Measurements from ENCODE around the gene DERL2.
A peak's percentile ranks its signal among the peaks of the same experiment; 100 is the strongest.

The DERL2 gene

DNA sequence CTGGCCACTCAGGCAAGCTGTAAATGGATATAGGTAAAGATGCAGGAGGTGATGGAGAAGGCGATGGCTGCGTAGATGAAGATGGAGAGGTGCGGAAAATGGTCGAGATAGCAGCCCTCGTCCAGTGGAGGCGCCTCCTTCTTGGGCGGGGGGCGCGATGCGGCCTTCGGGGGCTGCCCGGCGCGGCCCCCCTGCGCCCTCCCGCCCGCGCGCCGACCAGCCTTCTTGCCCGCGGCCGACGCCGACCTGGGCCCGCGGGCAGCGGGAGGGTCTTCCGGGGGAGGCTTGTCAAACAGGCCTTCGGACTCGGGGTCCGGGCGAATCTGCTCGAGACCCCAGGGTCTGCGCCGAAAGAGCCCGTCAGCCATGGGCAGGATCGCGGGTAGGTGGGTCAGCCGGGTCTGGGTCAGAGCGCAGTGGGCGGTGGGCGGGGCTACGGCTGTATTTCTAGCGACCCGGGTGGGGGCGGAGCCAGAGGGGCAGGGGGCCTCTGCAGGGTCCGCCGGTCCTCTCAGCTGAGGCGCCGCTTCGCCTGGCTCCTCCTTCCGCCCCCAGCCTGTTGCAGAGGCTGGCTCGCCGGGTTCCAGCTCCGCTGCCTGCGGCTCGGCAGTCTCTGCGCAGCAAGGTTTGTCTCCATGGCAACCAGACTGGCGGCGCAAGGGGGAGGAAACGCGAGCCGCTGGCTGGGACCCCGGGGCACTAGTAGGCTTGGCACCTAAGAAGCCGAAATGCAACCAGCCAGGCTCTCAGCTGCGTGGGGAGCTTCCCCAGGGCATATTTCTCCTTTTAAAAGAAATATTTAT is 14.8 kb upstream of the DERL2 start:
- DNase-seq: no peak

DNA sequence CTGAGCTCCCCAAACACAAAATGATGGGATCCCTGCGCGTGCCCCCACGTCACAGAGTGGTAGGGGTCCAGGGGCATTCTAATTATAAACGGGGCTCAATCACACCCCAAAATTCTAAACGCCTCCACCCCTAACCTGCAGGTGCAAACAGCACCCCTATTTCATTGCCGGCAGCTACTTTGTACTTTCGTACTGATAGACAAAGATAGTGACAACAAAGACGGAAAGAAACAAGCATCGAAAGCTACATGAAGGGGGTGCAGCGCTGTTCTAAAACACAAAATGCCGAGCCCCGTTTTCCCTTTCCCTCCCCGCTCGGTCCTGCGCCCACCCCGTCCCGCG is 14.2 kb upstream of the DERL2 start:
- DNase-seq: no peak

DNA sequence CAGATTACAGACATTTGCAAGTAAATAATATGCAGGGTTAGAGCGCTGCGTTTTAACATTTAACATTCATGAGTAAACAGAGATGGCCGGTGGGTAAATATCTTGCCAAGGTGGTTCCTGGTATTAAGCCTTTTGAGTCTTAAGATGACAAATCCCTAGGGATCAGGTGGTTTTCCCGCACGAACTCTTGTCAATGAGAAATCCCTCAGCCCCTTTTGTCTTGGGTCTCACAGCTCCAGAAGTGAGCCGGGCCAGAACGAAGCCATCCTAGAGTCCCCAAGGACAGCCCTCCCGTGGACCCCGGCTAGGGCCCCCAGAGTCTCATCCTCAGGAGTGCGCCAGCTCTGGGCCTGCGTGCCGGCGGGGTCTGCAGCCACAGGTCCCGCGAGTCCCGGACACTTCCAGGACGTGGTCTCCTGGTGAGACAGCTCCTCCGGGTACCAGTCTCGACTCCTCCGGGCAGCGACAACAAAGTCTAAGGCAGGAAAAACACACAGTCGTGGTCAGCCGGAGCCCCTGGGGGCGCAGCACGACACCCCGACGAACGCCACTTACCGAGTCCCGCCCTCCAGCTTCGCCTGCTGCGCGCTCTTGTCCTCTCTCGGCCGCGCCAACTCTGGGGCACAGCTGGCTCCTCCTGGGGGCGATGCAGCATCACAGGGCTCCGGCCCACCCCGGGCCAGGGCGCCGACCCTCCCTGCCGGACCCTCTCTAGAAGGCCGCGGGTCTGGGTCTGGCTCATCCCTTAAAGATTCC is 13.7 kb upstream of the DERL2 start:
- DNase-seq: no peak

DNA sequence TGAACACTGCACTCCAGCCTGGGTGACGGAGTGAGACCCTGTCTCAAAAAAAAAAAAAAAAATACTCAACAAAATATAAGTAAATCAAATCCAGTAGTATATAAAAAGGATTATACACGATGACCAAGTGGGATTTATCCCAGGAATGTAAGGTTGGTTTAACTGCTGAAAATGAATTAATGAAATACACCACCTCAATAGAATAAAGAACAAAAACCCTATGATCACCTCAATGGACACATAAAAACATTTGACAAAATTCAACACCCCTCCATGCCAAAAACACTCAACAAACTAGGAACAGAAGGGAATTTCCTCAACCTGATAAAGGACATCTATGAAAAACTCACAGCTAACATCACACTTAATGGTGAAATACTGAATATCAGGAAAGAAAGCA is 7.0 kb upstream of the DERL2 start:
- DNase-seq: no peak

DNA sequence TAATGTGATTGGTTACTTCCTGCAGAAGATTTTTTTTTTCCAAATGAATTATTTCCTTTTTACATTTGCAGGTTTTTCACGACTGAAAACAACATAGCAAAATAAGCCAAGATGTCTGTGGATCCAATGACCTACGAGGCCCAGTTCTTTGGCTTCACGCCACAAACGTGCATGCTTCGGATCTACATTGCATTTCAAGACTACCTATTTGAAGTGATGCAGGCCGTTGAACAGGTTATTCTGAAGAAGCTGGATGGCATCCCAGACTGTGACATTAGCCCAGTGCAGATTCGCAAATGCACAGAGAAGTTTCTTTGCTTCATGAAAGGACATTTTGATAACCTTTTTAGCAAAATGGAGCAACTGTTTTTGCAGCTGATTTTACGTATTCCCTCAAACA is 2.8 kb upstream of the DERL2 start:
- DNase-seq: no peak

DNA sequence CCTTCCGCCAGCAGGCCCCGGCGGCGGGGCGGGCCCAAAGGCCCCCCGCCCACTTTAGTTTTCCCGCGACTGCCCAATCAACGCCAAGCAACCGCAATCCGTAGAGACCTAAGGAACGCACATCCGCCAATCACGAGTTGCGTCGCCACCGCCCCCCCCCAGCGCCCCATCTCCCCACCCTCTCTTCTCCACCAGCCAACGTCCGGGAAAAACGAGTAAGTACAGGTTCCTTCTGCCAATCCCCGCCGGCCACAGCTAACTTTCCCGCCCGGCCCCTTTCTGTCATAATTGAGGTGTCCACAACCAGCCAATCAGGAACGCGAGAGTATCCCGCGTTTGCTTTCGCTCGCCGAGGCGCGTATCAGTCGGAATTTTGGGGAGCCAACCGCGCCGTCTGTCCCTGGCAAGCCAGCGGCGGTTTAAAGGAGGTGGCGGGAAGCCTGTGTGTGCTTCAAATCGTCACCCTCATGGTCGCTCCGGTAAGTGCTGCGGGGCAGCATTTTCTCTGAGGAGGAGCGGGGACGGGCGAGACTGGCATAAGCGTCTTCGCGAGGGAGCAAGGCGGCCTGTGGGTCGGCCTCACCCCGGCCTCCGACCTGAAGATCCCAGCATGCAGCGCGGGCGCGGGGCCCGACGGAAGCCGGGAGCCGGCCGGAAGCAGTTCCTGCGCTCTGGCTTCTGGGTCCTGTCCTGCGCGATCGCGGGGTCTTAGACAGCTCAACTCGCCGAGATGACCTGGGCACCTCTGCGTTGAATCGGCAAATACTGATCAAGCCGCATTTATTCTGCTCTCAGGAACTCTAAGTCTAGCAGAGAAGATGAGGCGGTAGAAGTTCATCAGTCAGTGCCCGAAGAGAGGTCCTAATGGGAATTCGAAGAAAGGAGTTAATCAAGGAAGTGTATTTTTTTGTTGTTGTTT is 487 bp upstream of the DERL2 start, which contains the start of gene MIS12:
Gene MIS12, plus strand, starts transcription at position 361 of the 919 bp plus-strand sequence. CDS start 2,297 bp downstream, outside the sequence.
- peak; percentile 72 for DNase-seq

DNA sequence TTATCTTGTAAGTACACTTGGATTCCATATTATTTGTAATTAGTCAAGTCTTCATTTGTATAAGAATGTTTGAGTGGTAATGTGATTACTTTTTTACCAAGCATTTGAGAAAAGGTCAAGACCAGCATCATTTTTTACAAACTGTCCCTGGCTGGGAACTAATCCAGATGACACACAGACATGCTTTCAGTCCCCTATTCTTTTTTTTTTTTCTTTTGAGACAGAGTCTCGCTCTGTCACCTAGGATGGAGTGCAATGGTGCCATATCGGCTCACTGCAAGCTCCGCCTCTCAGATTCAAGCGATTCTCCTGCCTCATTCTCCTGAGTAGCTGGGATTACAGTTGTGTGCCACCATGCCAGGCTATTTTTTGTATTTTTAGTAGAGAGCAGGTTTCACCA is 4.5 kb downstream of the DERL2 start:
- DNase-seq: no peak

DNA sequence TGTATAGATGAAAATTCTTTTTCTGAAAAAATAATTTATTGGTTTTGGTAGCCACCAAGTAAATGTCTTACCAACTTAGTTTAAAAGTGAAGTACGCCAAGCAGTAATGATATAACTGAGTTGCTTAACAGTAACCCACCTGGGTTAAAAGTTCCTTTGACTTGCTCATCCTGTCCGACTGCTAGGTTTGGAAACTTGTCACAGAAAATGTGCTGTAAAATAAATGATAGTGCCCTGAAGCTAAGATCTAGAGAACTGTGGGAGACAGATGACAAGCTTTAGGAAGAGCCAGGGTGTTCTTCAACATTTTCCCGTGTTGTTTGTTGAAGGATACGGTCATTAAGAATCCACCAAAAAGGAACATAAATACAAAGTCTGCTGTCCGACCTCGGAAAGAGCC is 5.0 kb downstream of the DERL2 start:
- no peak for DNase-seq

DNA sequence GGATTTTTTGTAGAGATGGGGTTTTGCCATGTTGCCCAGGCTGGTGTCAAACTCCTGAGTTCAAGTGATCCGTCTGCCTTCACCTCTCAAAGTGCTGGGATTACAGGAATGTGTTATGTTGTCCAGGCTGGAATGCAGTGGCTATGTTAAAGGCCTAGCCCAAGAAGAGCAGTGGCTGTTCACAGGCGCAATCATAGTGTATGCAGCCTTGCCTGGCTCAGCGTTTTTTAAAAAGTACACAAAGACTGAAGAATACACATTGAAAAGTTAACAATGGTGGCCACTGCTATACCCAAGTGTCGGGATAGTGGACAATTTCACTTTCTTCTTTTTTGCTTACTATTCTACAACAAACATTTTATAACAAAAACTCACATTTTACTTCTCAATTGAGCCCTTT is 7.0 kb downstream of the DERL2 start:
- no peak for DNase-seq

DNA sequence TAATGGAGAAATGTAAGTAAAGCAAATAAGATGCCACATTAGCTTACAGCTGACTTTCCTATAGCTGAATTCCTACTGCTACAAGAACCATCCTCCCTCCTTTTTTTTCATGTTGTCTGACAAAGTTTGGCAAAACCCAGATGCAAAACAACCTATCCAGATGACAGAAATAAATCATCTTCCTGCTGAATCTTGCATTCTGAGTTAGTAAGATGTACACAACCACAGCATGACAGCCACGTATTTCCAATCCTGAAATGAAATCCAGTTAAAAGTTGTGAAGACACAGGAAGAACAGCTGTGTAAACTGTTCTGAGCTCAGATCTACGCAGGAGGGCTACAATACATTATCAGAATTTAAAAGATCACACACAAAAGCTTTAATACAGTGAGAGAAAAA is 12.1 kb downstream of the DERL2 start:
- no peak for DNase-seq

DNA sequence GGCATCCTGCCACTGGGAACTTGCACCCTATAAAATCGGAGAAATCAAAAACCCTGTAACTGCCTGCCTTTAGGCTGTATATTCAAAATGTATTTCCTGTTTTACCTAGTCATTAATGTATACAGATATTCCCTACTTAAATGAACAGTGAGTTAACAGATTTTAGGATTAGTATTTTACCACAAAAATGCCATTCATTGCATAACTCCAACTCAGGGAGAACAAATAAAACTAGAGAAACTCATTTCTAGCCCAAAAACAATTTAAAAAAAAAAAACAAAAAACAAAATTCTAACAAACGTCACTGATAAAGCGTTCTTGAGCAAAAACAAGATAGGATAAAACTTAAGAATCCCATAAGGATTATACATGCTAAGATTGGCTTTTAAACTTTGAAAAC is 13.5 kb downstream of the DERL2 start:
- DNase-seq: no peak

DNA sequence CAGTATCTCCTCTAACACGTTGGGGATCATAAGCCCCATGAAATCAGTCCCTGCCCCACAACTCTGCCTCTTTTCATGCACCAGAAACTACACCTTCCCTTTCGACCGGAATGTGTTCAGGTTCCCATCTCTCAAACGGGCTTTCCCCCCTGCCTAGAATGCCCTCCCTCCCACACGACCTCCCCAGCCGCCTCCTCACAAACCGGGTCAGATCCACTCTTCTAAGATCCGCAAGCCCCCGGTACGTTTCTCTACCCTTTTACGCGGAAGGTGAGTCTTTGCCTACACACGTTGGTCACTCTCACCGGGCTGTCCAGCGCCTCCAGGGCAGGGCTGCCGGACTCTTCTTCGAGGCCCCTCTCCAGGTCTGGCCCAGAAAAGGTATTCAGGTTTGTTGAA is 17.9 kb downstream of the DERL2 start:
- DNase-seq: no peak

DNA sequence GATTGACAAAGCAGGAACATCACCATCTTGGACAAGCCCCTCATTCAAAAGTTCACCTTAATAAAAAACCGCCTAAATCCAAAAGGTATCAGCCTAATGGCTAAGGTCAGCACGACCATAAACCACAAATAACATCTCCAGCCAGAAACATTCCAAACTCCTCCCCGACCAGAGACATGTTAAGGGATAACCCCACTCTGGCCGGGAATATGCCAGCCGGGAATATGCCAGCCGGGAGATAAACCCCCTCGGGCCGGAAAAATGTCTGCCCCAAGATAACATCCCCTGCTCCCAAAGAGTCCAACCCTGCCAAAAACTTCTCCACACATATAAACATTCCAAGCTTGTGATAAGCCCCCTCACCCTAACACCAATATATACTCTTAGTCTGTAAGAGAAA is 18.6 kb downstream of the DERL2 start:
- no peak for DNase-seq

DNA sequence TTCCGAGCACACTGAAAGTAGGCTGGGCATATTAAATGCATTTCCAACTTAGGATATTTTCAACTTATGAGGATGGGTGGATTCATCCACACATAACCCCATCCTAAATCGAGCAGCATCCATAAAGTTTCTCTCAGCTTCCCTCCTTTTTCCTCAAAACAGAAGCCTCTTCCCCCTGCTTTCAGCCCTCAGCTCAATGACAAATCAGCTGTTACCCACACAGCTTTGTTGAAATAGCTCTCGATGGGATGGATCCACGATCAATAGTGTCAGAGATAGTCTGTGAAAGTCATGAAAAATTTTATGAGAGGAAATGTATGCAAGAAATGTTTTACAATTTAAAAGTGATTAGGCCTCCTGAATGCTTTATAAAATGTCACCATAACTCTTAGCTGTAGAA is 19.7 kb downstream of the DERL2 start:
- DNase-seq: no peak

DNA sequence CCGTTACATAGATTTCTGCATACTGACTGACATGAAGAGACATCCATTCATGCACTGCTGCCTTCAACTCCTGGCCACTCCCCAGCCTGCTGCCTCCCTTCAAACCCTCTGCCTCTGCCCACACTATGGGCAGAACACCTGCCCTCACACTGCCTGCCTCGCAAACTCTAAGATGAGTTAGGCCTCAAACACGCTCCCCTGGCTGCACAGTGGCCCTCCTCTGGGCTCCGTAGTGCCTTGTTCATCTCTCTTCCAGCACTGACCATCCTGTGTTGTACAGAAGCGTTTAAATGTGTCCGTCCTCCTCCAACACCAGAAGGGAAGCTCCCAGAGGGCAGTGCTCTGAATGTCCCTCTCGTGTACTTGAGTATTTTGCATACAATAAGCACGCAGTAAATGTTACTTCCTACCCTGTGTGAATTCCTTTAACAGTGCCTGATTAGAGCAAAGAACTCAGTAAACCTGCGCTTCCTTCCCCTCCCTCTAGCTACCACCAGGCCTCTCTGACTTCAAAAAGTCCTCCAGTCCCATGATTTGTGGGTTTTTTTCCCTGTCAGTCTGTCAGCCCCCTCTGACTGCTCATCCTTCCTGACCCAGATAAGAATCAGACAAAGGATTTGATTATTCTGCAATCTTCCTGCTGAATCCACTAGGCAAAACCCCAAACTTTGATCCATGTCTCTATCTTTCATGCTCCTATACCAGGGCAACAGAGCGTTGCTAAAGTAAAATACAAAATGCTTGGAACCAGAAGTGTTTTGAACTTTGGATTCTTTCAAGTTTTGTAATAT is 21.1 kb downstream of the DERL2 start:
- no peak for DNase-seq

DNA sequence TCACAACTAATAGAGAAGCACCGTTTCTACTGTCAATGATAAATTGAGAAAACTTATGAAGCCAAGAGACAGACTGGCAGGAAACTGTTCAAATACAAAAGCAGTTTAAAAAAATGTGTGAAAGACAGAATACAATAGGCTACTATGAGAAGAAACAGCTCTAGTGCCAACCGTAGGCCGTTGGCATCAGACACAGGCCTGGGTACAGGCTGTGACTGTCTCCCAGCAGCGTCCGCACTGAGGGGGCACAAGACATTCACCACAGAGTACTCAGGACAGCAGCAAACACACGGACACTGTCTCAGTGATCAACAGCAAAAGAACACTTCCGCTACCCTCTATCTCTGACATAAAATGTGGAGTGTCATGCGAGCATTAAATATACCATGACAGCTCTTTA is 39.2 kb downstream of the DERL2 start:
- DNase-seq: no peak

DNA sequence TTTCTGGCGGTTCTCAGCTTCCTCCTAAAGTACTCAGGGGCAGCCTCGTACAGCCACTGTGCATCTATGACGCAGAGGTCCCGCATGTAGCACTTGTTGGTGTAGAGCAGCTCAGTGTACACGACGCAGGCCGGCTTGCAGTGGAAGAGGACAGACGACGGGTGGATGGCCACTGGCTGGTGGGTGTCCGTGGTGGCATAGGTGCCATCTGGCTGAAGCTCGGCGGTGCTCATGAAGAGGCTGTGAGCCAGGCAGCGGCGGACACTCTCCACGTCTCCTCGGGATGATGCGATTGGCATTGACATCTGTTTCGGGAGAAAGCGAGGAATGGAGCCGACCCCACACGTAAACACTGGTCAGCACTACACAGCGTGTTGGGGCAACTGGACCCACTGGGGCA is 41.8 kb downstream of the DERL2 start:
- DNase-seq: no peak

DNA sequence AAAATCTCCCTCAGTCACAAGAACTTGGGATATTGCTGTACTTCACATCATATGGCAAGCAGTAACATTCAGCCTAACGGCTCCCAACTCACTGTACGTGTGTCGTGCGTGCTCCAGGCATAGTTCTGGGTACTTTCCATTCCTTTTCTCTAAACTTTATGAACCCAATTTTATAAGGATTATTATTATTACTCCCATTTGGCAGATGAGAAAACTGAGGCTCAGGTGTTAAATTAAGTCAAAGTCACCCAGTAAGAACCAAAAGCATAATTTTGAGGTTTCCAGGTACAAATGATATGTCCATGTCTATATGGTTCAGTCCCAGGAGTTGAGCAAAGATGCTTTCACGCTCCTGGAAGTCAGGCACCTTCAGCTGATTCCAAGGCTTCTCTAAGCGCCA is 42.2 kb downstream of the DERL2 start:
- no peak for DNase-seq

DNA sequence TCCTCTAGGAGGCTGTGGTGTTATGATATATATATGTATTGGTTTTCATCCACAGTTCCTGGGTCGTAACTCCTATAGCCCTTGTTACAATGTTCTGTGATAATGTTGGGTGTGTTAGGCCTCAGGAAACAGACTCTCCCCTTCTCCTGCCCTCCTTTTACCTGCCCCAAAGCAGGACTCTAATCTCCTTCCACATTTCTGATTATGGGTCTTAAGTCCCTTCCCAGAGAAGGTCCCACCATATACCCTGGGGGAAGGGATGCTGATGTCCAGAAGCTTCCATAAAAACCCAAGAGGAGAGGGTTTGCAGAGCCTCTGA is 46.6 kb downstream of the DERL2 start:
- no peak for DNase-seq

DNA sequence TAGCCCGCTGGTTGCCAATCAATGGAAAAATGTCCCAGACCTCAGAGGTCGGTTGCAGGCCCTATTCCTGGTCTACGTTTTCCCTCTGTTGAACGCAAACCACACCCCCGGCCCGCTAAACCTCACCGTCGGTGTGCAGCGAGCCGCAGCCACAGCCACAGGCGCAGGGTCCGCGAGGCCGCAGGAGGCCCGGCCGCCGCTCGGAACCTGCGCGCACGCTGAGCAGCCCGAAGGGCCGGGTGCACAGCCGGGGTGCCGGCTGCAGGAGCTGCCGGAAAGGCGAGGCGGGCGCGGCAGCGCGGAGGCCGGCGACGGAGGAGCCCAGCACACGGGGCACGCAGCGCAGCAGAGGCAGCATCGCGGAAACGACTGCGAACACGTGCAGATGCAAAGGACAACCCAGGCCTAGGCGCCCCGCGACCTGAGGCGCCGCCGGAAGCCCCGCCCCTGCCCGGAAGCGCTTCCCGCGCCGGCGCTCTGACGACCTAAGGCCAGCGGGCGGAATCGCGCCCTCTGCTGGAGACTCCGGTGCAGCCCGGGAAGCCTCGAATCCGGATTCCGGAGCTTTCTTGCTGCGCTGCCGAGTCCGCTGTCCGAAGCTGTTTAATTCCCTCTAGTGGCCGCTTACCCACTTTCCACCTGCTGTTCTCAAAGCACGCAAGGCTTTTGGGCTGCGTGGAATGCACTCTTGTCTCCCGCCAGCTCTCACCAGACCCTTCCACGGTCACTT is 47.1 kb downstream of the DERL2 start, which contains the start of gene C1QBP:
Gene C1QBP, minus strand, starts transcription at position 440 of the 730 bp plus-strand sequence. Its CDS starts 82 bp downstream, at position 358.
- DNase-seq: peak; percentile 50

DNA sequence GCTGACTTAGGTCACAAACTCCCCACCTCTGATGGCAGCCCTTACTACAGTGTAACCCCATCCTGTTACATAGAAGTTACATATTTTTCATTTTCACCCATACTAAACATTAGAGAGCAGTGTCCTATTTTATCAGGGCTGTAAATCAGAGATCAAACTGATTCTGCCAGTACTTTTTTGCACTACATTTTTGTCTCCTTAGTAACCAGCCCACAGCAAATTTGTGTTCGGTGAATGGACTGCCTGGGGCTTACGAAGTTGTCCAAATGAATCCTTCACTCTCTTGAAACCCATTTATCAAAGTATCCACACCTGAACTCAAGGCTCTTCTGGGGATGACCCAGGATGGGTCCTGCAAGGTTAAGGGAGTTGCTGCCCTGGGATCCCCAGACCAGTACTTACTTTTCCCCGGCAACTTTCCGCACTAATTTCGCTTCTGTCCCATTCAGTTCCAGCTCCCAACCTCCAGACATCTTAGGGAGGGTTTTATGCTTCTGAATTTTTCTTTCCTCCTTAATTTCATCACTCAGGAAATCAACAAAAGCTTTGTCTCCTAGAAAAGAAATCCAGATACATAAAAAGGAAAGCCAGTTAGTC is 48.2 kb downstream of the DERL2 start:
- DNase-seq: no peak

All from cortex of kidney (tissue), 1 donor.